Neutrophil (primary cell): ENCODE results near the gene HSPH1.
"Not testable (repeated sequence)": the region's sequence is repeated elsewhere in the genome, so short reads cannot be mapped to it uniquely, and the experiment has no call there.

Experiments used
- H3K27ac ChIP-seq: fragments of 200-600 bp; sonication (generic); 2 replicates; pipeline ENCODE4 v1.5.1; 2016; ENCODE audit warnings: mild to moderate bottlenecking, moderate library complexity
- H3K27me3 ChIP-seq: fragments of 200-600 bp; sonication (generic); 2 replicates; pipeline ENCODE4 v1.6.0; 2016; ENCODE audit warnings: mild to moderate bottlenecking
- H3K36me3 ChIP-seq: fragments of 200-600 bp; sonication (generic); 2 replicates; pipeline ENCODE4 v1.5.1; 2017
- H3K4me1 ChIP-seq, 2 experiments: fragments of 200-600 bp in 1 of 2; sonication (generic) in 1 of 2; 1 replicate in 1 of 2; 2 replicates in 1 of 2; pipeline versions ENCODE4 v1.5.1 to v1.6.1; 2013 to 2016; ENCODE audit warnings: low read depth in 1 of 2, low read length in 1 of 2, mild to moderate bottlenecking in 1 of 2, moderate library complexity in 1 of 2; ENCODE audit not compliant: control insufficient read depth in 1 of 2, insufficient read depth in 1 of 2
- H3K4me3 ChIP-seq, 2 experiments: fragments of 200-600 bp in 1 of 2; sonication (generic) in 1 of 2; 1 replicate in 1 of 2; 2 replicates in 1 of 2; pipeline ENCODE4 v1.5.1; 2013 to 2016; ENCODE audit warnings: low read depth in 1 of 2, low read length in 1 of 2, mild to moderate bottlenecking in 1 of 2, moderate library complexity in 1 of 2
- H3K9me3 ChIP-seq: fragments of 200-600 bp; sonication (generic); 2 replicates; pipeline ENCODE4 v1.5.1; 2016
- CTCF ChIP-seq: fragments of 200-600 bp; sonication (generic); IDR thresholded peaks from 2 replicates; pipeline ENCODE4 v1.5.1; 2016; ENCODE audit warnings: antibody characterized with exemption

The HSPH1 gene

DNA sequence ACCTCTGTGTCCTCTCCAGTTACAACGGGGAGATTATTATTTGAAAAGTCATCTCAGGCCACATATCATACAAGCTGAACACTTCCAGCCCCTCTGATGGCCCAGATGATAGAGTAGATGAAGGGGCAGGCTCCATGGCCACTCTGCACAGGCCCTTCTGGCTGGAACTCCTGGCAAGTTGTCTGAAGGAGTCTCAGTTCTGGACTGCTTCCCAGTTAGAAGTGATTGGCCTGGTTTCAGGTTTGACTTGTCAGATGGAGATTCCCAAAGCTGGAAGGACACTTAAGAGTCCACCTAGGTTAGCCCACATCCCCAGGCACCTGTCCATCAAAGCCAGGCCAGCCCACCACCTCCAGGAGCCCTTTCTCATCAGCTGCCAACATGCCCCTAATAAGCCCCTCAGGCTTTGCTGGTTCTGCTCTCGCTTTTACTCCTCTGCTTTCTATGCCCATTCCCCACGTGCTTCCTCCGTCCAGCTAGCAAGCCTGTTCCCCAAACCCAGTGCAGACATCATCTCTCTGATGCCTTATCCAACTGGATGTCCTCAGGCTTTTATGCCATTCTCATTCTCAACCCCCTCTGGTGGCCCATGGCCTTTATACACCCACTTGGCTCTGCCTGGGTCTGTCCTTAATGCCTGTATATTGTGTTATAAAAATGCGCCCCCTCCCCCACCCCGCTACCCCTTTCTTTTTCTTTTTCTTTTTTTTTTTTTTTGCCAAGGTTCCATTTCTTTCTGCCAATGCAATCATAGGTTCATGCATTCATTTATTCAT lies 56.5 kb downstream of the HSPH1 start:
- H3K4me3 ChIP-seq: no peak overlapping the region

DNA sequence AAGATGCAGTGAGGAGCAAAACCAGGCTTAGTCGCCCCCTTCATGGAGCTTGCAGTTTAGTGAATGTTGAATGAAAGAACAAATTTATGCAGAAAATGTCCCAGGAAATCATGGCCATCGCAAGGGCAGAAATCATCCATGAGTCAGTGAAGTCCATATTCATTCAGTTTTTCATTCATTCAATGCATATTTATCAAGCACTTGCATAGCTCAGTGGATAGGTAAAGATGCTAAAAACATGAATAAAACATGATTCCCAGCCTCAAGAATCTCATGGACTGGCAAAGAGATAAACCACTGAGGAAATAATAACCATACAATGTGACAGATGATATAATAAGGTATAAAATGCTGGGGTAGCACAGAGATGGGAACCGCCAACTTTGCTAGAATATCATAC lies 58.8 kb downstream of the HSPH1 start:
- Histone ChIP-seq H3K9me3 (no peaks in the 10 kb centered on the region), H3K4me1 (no peaks in the 10 kb centered on the region), H3K4me3 (no peak overlapping the region), H3K36me3 (no peaks in the 10 kb centered on the region), H3K27me3 (peaks cover 53% of the 10 kb centered on the region), H3K27ac (no peak overlapping the region)
- no peak for TF ChIP-seq CTCF

More for the DNA sequence above, 56.5 kb downstream of the HSPH1 start:
- no peak for TF ChIP-seq CTCF
- no peaks in the 10 kb centered on the region for H3K9me3 ChIP-seq
- H3K27me3 ChIP-seq: peaks cover 37% of the 10 kb centered on the region
- H3K4me1 ChIP-seq: no peaks in the 10 kb centered on the region
- H3K27ac ChIP-seq: no peak overlapping the region
- no peaks in the 10 kb centered on the region for H3K36me3 ChIP-seq

DNA sequence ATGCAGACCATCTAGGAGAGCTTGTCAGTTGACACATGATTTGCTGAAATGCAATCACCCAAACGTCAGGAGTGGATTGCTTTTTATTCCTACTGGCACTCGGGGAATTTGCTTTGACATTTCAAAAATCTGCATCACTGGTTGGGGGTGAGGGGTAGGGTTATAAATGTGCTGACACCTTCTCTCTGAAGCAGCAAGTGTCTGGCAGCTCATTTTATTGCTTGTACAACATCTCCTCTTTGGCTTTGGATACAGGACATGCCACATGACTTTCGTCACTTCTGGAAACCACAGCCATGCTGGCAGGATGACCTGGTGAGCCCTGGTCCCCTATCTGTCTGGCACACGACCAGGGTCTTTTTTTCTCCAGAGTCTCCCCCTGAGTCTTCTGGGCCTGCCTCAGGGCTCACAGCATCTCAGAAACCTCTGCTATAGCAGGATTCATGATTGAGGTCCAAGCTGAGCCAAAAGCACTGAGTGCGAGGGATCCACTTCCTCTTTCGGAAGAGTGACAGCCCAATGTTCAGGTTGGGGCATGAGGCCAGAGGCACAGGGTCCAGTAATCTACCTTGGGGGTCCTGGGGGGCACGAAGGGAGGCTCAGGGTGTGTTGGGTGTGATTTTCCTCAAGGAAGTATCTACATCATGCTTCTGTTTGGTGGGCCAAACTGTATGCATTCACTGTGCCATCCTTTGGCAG lies 60.1 kb downstream of the HSPH1 start:
- H3K4me3 ChIP-seq: no peak overlapping the region
- no peak overlapping the region for H3K27ac ChIP-seq
- no peaks in the 10 kb centered on the region for H3K4me1 ChIP-seq
- H3K27me3 ChIP-seq: peaks cover 53% of the 10 kb centered on the region
- H3K9me3 ChIP-seq: no peaks in the 10 kb centered on the region
- no peak for TF ChIP-seq CTCF
- no peaks in the 10 kb centered on the region for H3K36me3 ChIP-seq

- H3K27me3 ChIP-seq: peaks cover 53% of the 10 kb centered on the region
- no peak for TF ChIP-seq CTCF
Measured at GRCh38 chr13:31100721-31101120, 61.0 kb downstream of the HSPH1 start.

GRCh38 chr13:31097911-31098434 lies 63.7 kb downstream of the HSPH1 start:
- H3K27ac ChIP-seq, H3K9me3 ChIP-seq, H3K36me3 ChIP-seq, H3K4me3 ChIP-seq: not testable (repeated sequence)
- Histone ChIP-seq H3K4me1 (peaks cover 14 to 18% of the 10 kb centered on the region in 2 experiments), H3K27me3 (peaks cover 42% of the 10 kb centered on the region)

More at GRCh38 chr13:31100721-31101120, 61.0 kb downstream of the HSPH1 start:
- Histone ChIP-seq H3K27ac (no peak overlapping the region), H3K4me1 (no peaks in the 10 kb centered on the region), H3K36me3 (no peaks in the 10 kb centered on the region), H3K9me3 (no peaks in the 10 kb centered on the region), H3K4me3 (no peak overlapping the region)
